Transverse colon (tissue), 4 donors: Measurements from ENCODE around the gene VPS13D. TPM values are rescaled to one million over a fixed set of nuclear protein-coding genes. Genes with fewer than 3 reads are reported as not detected.
A peak's percentile ranks its signal among the peaks of the same experiment; 100 is the strongest.

Experiments
- DNase-seq: peaks from one replicate; pipeline ENCODE4 v3.0.0-alpha.2; 2019
- H3K27ac ChIP-seq, 4 donors: fragments of 200-600 bp; sonication (generic); 2 replicates each; pipeline ENCODE4 v1.5.1; 2016 to 2018; ENCODE audit warnings: inconsistent platforms in 4 of 4
- H3K27me3 ChIP-seq: fragments of 200-600 bp; sonication (generic); 2 replicates; pipeline ENCODE4 v1.5.1; 2017; ENCODE audit warnings: inconsistent platforms
- H3K36me3 ChIP-seq, 4 donors: fragments of 200-600 bp; sonication (generic); 2 replicates each; pipeline ENCODE4 v1.5.1; 2017 to 2019; ENCODE audit warnings: inconsistent platforms in 4 of 4
- H3K4me1 ChIP-seq, 4 donors: fragments of 200-600 bp; sonication (generic); 2 replicates each; pipeline ENCODE4 v1.5.1; 2017 to 2020; ENCODE audit warnings: inconsistent platforms in 4 of 4
- H3K4me3 ChIP-seq, 4 donors: fragments of 200-600 bp; sonication (generic); 1 replicate in 1 of 4; 2 replicates in 3 of 4; pipeline versions ENCODE4 v1.5.1 to v1.6.1; 2017 to 2019; ENCODE audit warnings: inconsistent platforms in 4 of 4
- H3K9me3 ChIP-seq, 2 donors: fragments of 200-600 bp; sonication (generic); 2 replicates each; pipeline ENCODE4 v1.5.1; 2017 to 2019; ENCODE audit warnings: inconsistent platforms in 2 of 2
- EP300 ChIP-seq: sonication (generic); formaldehyde crosslinking; IDR thresholded peaks from one replicate; pipeline ENCODE4 v1.6.1; 2017; ENCODE audit warnings: antibody characterized with exemption, low read depth
- POLR2A ChIP-seq: fragments of 450-650 bp; IDR thresholded peaks from one replicate; pipeline ENCODE4 v1.6.1; 2016; ENCODE audit warnings: antibody characterized with exemption, mild to moderate bottlenecking, moderate library complexity
- POLR2AphosphoS5 ChIP-seq, 3 donors: sonication (generic); formaldehyde crosslinking; IDR thresholded peaks; one replicate each; pipeline ENCODE4 v1.6.1; 2016; ENCODE audit warnings: antibody characterized with exemption in 3 of 3
- WGBS, 2 donors: methylation state at CpG; one replicate each; pipeline ENCODE4 v1.1.5; 2018; ENCODE audit warnings: low coverage in 1 of 2; 5-methylcytosine and 5-hydroxymethylcytosine counted together
- in situ Hi-C, 4 donors: fragments of 200-750 bp; cut with MboI; loops; one replicate each; pipeline versions ENCODE4 v1.15.0 to v1.15.1; 2017; ENCODE audit warnings: low sequenced_read_pairs in 3 of 4, low pct_ligation_motif_present in 1 of 4, low pct_unique_long_range_greater_than_20kb in 1 of 4
- intact Hi-C: fragments of 100-400 bp; cut with DNase I; formaldehyde crosslinking; loops from one replicate; pipeline ENCODE4 v1.15.1; 2023; ENCODE audit warnings: low total_unique reads
- total RNA-seq, 4 donors: library from RNA; depleted of rRNA; stranded (reverse); fragments of >200 nt; gene quantifications; one replicate each; pipeline ENCODE4 v1.1.0, GENCODE V29; 2016
- TF ChIP-seq, protein P1 (sequence below), 5 experiments: fragments of 200-600 bp in 3 of 5; fragments of 450-650 bp in 2 of 5; sonication (generic) in 3 of 5; IDR thresholded peaks; 1 replicate in 2 of 5; 2 replicates in 3 of 5; pipeline ENCODE4 v1.5.1; 2016 to 2017; ENCODE audit warnings: antibody characterized with exemption in 5 of 5, inconsistent platforms in 3 of 5, mild to moderate bottlenecking in 2 of 5, moderate library complexity in 1 of 5

Gene VPS13D
- total RNA-seq, 4 donors from 2014 or later: 101 to 136 (median 116) TPM

GRCh38 chr1:12542616-12543592 is 313.1 kb downstream of the VPS13D start:
- Histone ChIP-seq H3K27ac (peak overlapping the region; percentile 72 to 88 (median 74)), H3K4me3 (no peak overlapping the region), H3K27me3 (no peaks in the 10 kb centered on the region), H3K4me1 (peaks cover 9 to 28% (median 12%) of the 10 kb centered on the region in 4 donors), H3K36me3 (no peaks in the 10 kb centered on the region), H3K9me3 (no peaks in the 10 kb centered on the region)
- in situ Hi-C loops (no loop called here), intact Hi-C loops (no loop called here)
- no peak for DNase-seq
- WGBS, 2 donors: 72 to 86% methylated on average over 6 to 9 of the region's 9 CpGs
- TF ChIP-seq POLR2AphosphoS5 (IDR thresholded peaks at IDR 0.05) (no peak), EP300 (no peak), POLR2A (no peak)
- TF ChIP-seq, protein P1, sequence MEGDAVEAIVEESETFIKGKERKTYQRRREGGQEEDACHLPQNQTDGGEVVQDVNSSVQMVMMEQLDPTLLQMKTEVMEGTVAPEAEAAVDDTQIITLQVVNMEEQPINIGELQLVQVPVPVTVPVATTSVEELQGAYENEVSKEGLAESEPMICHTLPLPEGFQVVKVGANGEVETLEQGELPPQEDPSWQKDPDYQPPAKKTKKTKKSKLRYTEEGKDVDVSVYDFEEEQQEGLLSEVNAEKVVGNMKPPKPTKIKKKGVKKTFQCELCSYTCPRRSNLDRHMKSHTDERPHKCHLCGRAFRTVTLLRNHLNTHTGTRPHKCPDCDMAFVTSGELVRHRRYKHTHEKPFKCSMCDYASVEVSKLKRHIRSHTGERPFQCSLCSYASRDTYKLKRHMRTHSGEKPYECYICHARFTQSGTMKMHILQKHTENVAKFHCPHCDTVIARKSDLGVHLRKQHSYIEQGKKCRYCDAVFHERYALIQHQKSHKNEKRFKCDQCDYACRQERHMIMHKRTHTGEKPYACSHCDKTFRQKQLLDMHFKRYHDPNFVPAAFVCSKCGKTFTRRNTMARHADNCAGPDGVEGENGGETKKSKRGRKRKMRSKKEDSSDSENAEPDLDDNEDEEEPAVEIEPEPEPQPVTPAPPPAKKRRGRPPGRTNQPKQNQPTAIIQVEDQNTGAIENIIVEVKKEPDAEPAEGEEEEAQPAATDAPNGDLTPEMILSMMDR (IDR thresholded peaks at IDR 0.05): no peak

DNA sequence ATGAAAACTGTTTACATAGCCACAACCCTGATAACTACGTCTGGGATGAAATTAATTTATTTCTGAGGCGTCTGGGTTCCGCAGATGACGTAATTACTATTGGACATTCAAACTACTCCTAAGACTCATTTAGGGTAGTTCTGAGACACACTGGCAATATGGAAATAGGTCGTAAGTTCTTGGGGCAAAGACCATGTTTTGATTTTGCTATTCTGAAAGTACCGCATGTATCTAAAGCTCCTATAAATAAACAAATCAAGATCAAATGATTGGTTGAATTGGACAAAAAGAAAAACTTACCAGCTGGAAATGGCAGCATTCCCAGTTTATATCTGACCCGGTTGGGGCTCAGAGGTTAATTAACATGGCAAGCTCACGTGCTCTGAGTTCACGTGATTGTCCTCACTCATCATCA is 313.9 kb downstream of the VPS13D start:
- H3K27me3 ChIP-seq: no peaks in the 10 kb centered on the region
- no peak overlapping the region for H3K4me3 ChIP-seq
- intact Hi-C loops (no loop called here), in situ Hi-C loops (no loop called here)
- no peaks in the 10 kb centered on the region for H3K9me3 ChIP-seq
- TF ChIP-seq, protein P1 (IDR thresholded peaks at IDR 0.05): no peak
- no peak for TF ChIP-seq POLR2AphosphoS5 (IDR thresholded peaks at IDR 0.05)
- no peak for TF ChIP-seq EP300
- no peak for TF ChIP-seq POLR2A
- 44 to 45% methylated on average over 8 to 9 of the region's 9 CpGs for WGBS, 2 donors
- no peak for DNase-seq
- no peaks in the 10 kb centered on the region for H3K36me3 ChIP-seq
- peaks cover 12 to 34% (median 13%) of the 10 kb centered on the region in 4 donors for H3K4me1 ChIP-seq
- peak overlapping the region in 2 of 4 donors; percentile 1 to 32 for H3K27ac ChIP-seq

- 45 to 54% methylated on average over 4 of the region's 4 CpGs for WGBS, 2 donors
- Histone ChIP-seq H3K4me3 (no peak overlapping the region), H3K27ac (peak overlapping the region in 2 of 4 donors; percentile 1 to 32), H3K36me3 (no peaks in the 10 kb centered on the region), H3K9me3 (no peaks in the 10 kb centered on the region), H3K4me1 (peaks cover 18 to 40% (median 19%) of the 10 kb centered on the region in 4 donors), H3K27me3 (no peaks in the 10 kb centered on the region)
- TF ChIP-seq, protein P1 (IDR thresholded peaks at IDR 0.05): no peak
- TF ChIP-seq POLR2A: no peak
- no peak for TF ChIP-seq EP300
- TF ChIP-seq POLR2AphosphoS5 (IDR thresholded peaks at IDR 0.05): no peak
- intact Hi-C loops (no loop called here), in situ Hi-C loops (no loop called here)
- no peak for DNase-seq
These were observed 314.5 kb downstream of the VPS13D start for GRCh38 chr1:12544357-12544756.

DNA sequence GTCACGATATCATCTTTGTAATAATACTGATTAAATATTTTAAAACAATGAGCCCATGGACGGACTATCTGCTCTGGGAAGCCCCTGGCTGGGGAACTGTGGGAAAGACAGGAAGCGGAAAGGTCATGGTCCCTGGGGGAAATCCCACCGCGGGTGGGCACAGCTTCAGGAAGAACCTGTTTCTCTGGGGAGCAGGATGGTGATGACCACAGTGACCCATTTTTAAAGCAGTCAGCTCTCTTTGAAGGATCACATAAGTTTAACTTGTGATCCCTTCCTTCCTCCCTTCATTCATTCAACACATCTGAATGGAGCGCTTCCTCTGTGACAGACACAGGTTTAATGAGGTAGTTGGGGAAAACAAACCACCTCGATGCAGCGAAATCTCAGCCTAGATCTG is 315.2 kb downstream of the VPS13D start:
- in situ Hi-C loops (no loop called here), intact Hi-C loops (no loop called here)
- H3K27ac ChIP-seq: no peak overlapping the region
- H3K36me3 ChIP-seq: no peaks in the 10 kb centered on the region
- 51 to 60% methylated on average over 8 of the region's 8 CpGs for WGBS, 2 donors
- DNase-seq: no peak
- H3K27me3 ChIP-seq: no peaks in the 10 kb centered on the region
- H3K9me3 ChIP-seq: no peaks in the 10 kb centered on the region
- H3K4me1 ChIP-seq: peaks cover 20 to 46% (median 25%) of the 10 kb centered on the region in 4 donors
- H3K4me3 ChIP-seq: no peak overlapping the region
- no peak for TF ChIP-seq POLR2AphosphoS5 (IDR thresholded peaks at IDR 0.05)
- no peak for TF ChIP-seq POLR2A
- TF ChIP-seq, protein P1 (IDR thresholded peaks at IDR 0.05): no peak
